ENCODE measurements around the gene ZNF18. TPM values are rescaled to one million over a fixed set of nuclear protein-coding genes. Genes with fewer than 3 reads are reported as not detected.

The ZNF18 gene
- total and polyA plus RNA-seq, 2 of the 4 experiments (the other 2 are of a cell fraction) = 4.5 to 11.7 TPM

DNA sequence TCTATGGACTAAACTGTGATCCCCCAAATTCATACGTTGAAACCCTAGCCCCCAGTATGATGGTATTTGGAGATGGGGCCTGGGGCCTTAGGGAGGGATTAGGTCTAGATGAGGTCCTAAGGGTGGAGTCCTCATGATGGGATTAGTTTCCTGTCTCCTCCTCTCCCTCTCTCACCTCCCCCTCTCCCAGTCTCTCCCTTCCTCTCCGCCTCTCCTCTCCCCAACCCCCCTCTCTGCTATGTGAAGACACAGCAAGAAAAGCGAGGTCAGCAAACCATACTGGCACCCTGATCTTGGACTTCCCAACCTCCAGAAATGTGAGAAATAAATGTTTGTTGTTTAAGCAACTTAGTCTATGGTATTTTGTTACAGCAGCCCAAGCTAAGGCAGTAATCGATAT is 15.4 kb downstream of the ZNF18 start:
- Histone ChIP-seq H2BK20ac (ENCODE audit: low read depth, low read length) (no peak overlapping the region), H4K5ac (ENCODE audit: low read depth, low read length) (no peak overlapping the region), H2AK9ac (replicated peaks; ENCODE audit: low read depth, low read length, poor library complexity) (no peak overlapping the region), H2BK5ac (ENCODE audit: low read depth, low read length, poor library complexity, severe bottlenecking) (no peak overlapping the region), H3K56ac (ENCODE audit: extremely low read depth, insufficient read depth, low read length) (no peak overlapping the region), H4K20me1 (ENCODE audit: insufficient read depth, low read length) (no peaks in the 10 kb centered on the region), H3K27ac (ENCODE audit: insufficient read depth, low read length) (no peak overlapping the region), H3K4me2 (ENCODE audit: low read depth, low read length) (no peak overlapping the region), H4K8ac (ENCODE audit: low read depth in 2 of 2, low read length in 2 of 2) (no peak overlapping the region), H3K27me3 (ENCODE audit: control insufficient read depth, insufficient read depth, low read length) (no peaks in the 10 kb centered on the region), H3K14ac (replicated peaks; ENCODE audit: low read depth, low read length) (no peak overlapping the region), H3K18ac (ENCODE audit: low read depth, low read length) (no peak overlapping the region), H3K9me3 (ENCODE audit: control insufficient read depth, insufficient read depth, low read length) (no peaks in the 10 kb centered on the region), H3K23ac (ENCODE audit: low read depth, low read length) (no peak overlapping the region), H2AFZ (replicated peaks; ENCODE audit: low read length, poor library complexity) (no peak overlapping the region), H3K36me3 (ENCODE audit: control insufficient read depth, insufficient read depth, low read length) (peaks cover 18% of the 10 kb centered on the region), H2AK5ac (ENCODE audit: low read depth, low read length) (no peak overlapping the region), H4K91ac (ENCODE audit: insufficient read depth, low read depth, low read length) (no peak overlapping the region), H3K79me1 (ENCODE audit: low read depth in 1 of 2, low read length in 2 of 2) (no peaks in the 10 kb centered on the region), H3K4ac (ENCODE audit: low read depth, low read length) (no peak overlapping the region), H2BK120ac (ENCODE audit: low read depth, low read length) (no peak overlapping the region), H3K9me1 (ENCODE audit: insufficient read depth, low read length) (no peaks in the 10 kb centered on the region), H3K9ac (ENCODE audit: low read depth, low read length) (no peak overlapping the region), H2BK15ac (ENCODE audit: low read depth, low read length) (no peak overlapping the region), H3K4me3 (ENCODE audit: insufficient read depth, low read depth, low read length) (no peak overlapping the region), H3K4me1 (ENCODE audit: control insufficient read depth, insufficient read depth, low read length) (no peaks in the 10 kb centered on the region)
- intact Hi-C loops (cut with micrococcal nuclease) = no loop called here
- no TSS peak for BruUV-seq (replicated peaks)
- dilution Hi-C loops (cut with HindIII; ENCODE audit: low sequenced_read_pairs, unreplicated experiment) = no loop called here
- ATAC-seq (ENCODE audit: low read depth) (no peak), DNase-seq (no peak)
- no peak for TF ChIP-seq ELK1 (IDR thresholded peaks at IDR 0.05; ENCODE audit: borderline replicate concordance, low read depth, low read length)
- no peak for TF ChIP-seq CHD1 (IDR thresholded peaks at IDR 0.05; ENCODE audit: low read depth, low read length)
- TF ChIP-seq MXI1 (IDR thresholded peaks at IDR 0.05; ENCODE audit: borderline replicate concordance, low read depth, low read length) = no peak
- TF ChIP-seq RCOR1 (IDR thresholded peaks at IDR 0.05; ENCODE audit: insufficient replicate concordance, low read length) = no peak
- TF ChIP-seq MAZ (IDR thresholded peaks at IDR 0.05; ENCODE audit: borderline replicate concordance, low read depth, low read length) = no peak
- TF ChIP-seq SMC3 (IDR thresholded peaks at IDR 0.05; ENCODE audit: low read depth, low read length) = no peak
- TF ChIP-seq RFX5 (IDR thresholded peaks at IDR 0.05; ENCODE audit: low read depth, low read length) = no peak
- TF ChIP-seq CEBPB (IDR thresholded peaks at IDR 0.05; ENCODE audit: low read depth, low read length) = no peak
- TF ChIP-seq POLR2A (IDR thresholded peaks at IDR 0.05; ENCODE audit: low read depth, low read length) = no peak
- no peak for TF ChIP-seq NFE2L2 (IDR thresholded peaks at IDR 0.05; ENCODE audit: low read depth, low read length)
- CTCF ChIA-PET = no interaction called here
- POLR2A ChIA-PET (ENCODE audit: unreplicated experiment) = no interaction called here
- no CpG with 5 or more reads among the region's 4 CpGs for WGBS, 2 experiments (ENCODE audit: extremely low coverage in 2 of 2, insufficient read length in 1 of 2)
- in situ Hi-C loops (cut with MboI; ENCODE audit: low sequenced_read_pairs) = loop anchor here (10.0 to 25.0 kb wide), 2 partner anchors 1107 to 1320 kb away; partner anchors contain the start of gene MYH3

Measured in IMR-90 (cell line).